ENCODE data around the gene ERMP1. TPM values are rescaled to one million over a fixed set of nuclear protein-coding genes. Genes with fewer than 3 reads are reported as not detected.

The ERMP1 gene
- polyA plus RNA-seq, 2 of the 4 experiments (the other 2 are of a cell fraction): 22.5 to 53.4 TPM

DNA sequence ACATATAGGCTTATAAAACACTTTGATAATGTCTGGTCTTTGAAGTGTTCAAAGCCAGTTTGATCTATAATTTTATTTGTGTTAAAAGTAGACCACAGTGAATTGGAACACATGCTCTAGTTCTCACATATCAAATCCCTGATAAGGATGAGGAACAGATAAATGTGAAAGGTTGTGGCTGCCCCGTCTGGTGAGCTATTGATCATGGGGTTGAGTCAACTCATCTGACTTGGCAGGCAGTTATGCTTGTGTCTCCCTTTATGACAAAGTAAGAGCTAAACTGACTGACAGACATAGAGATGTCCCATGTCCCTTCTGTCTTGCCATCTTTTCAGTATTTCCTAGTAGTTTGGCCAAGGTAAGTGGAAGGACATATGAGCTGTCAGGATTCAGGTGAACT lies 2.9 kb upstream of the ERMP1 start:
- no peak for TF ChIP-seq HOXB5 (CRISPR knock-in tag; IDR thresholded peaks at IDR 0.05)
- TF ChIP-seq, protein P1, sequence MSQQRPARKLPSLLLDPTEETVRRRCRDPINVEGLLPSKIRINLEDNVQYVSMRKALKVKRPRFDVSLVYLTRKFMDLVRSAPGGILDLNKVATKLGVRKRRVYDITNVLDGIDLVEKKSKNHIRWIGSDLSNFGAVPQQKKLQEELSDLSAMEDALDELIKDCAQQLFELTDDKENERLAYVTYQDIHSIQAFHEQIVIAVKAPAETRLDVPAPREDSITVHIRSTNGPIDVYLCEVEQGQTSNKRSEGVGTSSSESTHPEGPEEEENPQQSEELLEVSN (IDR thresholded peaks at IDR 0.05; ENCODE audit: borderline replicate concordance, low read depth): no peak
- TF ChIP-seq FOSB (CRISPR knock-in tag; IDR thresholded peaks at IDR 0.05): no peak
- TF ChIP-seq RARB (CRISPR knock-in tag; IDR thresholded peaks at IDR 0.05): no peak
- no peak for TF ChIP-seq KDM5A (IDR thresholded peaks at IDR 0.05)
- TF ChIP-seq ZFP36 (IDR thresholded peaks at IDR 0.05; ENCODE audit: borderline replicate concordance, partially characterized antibody): no peak
- TF ChIP-seq NFE2L2 (conservative IDR thresholded peaks at IDR 0.05; ENCODE audit: low read length): no peak
- TF ChIP-seq HOXB13 (CRISPR knock-in tag; IDR thresholded peaks at IDR 0.05; ENCODE audit: low read depth): no peak
- TF ChIP-seq, protein P2, sequence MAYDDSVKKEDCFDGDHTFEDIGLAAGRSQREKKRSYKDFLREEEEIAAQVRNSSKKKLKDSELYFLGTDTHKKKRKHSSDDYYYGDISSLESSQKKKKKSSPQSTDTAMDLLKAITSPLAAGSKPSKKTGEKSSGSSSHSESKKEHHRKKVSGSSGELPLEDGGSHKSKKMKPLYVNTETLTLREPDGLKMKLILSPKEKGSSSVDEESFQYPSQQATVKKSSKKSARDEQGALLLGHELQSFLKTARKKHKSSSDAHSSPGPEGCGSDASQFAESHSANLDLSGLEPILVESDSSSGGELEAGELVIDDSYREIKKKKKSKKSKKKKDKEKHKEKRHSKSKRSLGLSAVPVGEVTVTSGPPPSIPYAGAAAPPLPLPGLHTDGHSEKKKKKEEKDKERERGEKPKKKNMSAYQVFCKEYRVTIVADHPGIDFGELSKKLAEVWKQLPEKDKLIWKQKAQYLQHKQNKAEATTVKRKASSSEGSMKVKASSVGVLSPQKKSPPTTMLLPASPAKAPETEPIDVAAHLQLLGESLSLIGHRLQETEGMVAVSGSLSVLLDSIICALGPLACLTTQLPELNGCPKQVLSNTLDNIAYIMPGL (CRISPR knock-in tag; IDR thresholded peaks at IDR 0.05; ENCODE audit: borderline replicate concordance): no peak
- TF ChIP-seq, protein P3, sequence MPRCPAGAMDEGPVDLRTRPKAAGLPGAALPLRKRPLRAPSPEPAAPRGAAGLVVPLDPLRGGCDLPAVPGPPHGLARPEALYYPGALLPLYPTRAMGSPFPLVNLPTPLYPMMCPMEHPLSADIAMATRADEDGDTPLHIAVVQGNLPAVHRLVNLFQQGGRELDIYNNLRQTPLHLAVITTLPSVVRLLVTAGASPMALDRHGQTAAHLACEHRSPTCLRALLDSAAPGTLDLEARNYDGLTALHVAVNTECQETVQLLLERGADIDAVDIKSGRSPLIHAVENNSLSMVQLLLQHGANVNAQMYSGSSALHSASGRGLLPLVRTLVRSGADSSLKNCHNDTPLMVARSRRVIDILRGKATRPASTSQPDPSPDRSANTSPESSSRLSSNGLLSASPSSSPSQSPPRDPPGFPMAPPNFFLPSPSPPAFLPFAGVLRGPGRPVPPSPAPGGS (IDR thresholded peaks at IDR 0.05): no peak
- no peak for TF ChIP-seq SMC3 (IDR thresholded peaks at IDR 0.05)
- no peak for TF ChIP-seq KDM1A (IDR thresholded peaks at IDR 0.05; ENCODE audit: low read depth)
- no peak for TF ChIP-seq ESRRA (IDR thresholded peaks at IDR 0.05; ENCODE audit: borderline replicate concordance, low read length)
- TF ChIP-seq MAFK (IDR thresholded peaks at IDR 0.05; ENCODE audit: partially characterized antibody): no peak
- no peak for TF ChIP-seq FOXS1 (CRISPR knock-in tag; IDR thresholded peaks at IDR 0.05)
- no peak for TF ChIP-seq CBX2 (IDR thresholded peaks at IDR 0.05; ENCODE audit: borderline replicate concordance, low read depth)
- no peak for TF ChIP-seq MYC (IDR thresholded peaks at IDR 0.05; ENCODE audit: borderline replicate concordance, low read length)
- no peak for TF ChIP-seq TFCP2L1 (CRISPR knock-in tag; IDR thresholded peaks at IDR 0.05)
- TF ChIP-seq CBX8 (IDR thresholded peaks at IDR 0.05): no peak
- CTCF ChIA-PET: interaction anchor here (1.0 to 3.3 kb wide), 8 partner anchors 8 to 219 kb away, joined by 3 to 23 read pairs (median 4); no protein-coding TSS in a partner anchor
- no peak for FAIRE-seq

DNA sequence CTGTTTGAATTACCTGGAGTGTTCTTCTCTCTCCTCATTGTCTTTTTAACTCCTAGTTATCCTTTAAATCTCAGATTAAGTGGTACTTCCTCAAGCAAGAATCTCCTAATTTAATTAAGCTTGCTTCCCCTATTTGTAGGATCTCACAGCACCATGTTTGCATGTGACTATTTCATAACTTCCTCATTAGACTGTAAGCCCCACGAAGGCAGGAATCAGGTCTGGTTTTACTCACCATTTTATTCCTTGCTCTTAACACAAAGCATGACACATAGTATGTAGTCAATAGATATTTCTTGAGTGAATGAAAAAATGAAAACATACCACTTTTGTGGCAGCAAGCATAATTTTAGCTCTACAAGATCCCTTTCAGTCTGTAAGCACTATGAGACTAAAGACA lies 1.3 kb upstream of the ERMP1 start:
- Histone ChIP-seq H3K4me3 (no peak overlapping the region), H3K4me1 (peaks cover 32% of the 10 kb centered on the region), H3K9me3 (no peaks in the 10 kb centered on the region), H3K4me2 (no peak overlapping the region), H3K27ac (peak overlapping the region in 1 of 2 experiments; percentile 23; a peak in 2 of 6 replicates)
- FAIRE-seq: no peak
- WGBS (ENCODE audit: missing lambda C conversion rate): 88% methylated on average over 1 of the region's 1 CpG
- CTCF ChIA-PET: interaction anchor here (0.7 to 5.4 kb wide), 14 partner anchors 10 to 78 kb away, joined by 3 to 38 read pairs (median 8); no protein-coding TSS in a partner anchor
- ATAC-seq: no peak
- no peak for DNase-seq (ENCODE audit: low read depth in 1 of 2, low spot score in 1 of 2)
- POLR2A ChIA-PET: interaction anchor here (0.6 kb wide), 2 partner anchors 45 to 246 kb away, joined by 3 to 4 read pairs; no protein-coding TSS in a partner anchor
- TF ChIP-seq FOSL2 (IDR thresholded peaks at IDR 0.05) (no peak), FOSL2 (CRISPR knock-in tag; IDR thresholded peaks at IDR 0.05) (no peak), MAFK (IDR thresholded peaks at IDR 0.05; ENCODE audit: partially characterized antibody) (no peak), HOXA7 (CRISPR knock-in tag; IDR thresholded peaks at IDR 0.05) (no peak), MAZ (IDR thresholded peaks at IDR 0.05; ENCODE audit: borderline replicate concordance, low read depth, low read length) (no peak), CEBPB (IDR thresholded peaks at IDR 0.05) (no peak), NPAS2 (CRISPR knock-in tag; IDR thresholded peaks at IDR 0.05; ENCODE audit: borderline replicate concordance) (no peak)
- TF ChIP-seq, protein P4, sequence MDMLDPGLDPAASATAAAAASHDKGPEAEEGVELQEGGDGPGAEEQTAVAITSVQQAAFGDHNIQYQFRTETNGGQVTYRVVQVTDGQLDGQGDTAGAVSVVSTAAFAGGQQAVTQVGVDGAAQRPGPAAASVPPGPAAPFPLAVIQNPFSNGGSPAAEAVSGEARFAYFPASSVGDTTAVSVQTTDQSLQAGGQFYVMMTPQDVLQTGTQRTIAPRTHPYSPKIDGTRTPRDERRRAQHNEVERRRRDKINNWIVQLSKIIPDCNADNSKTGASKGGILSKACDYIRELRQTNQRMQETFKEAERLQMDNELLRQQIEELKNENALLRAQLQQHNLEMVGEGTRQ (IDR thresholded peaks at IDR 0.05): no peak
- TF ChIP-seq, protein P5, sequence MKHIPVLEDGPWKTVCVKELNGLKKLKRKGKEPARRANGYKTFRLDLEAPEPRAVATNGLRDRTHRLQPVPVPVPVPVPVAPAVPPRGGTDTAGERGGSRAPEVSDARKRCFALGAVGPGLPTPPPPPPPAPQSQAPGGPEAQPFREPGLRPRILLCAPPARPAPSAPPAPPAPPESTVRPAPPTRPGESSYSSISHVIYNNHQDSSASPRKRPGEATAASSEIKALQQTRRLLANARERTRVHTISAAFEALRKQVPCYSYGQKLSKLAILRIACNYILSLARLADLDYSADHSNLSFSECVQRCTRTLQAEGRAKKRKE (CRISPR knock-in tag; IDR thresholded peaks at IDR 0.05; ENCODE audit: low read depth): no peak
- TF ChIP-seq, protein P6, sequence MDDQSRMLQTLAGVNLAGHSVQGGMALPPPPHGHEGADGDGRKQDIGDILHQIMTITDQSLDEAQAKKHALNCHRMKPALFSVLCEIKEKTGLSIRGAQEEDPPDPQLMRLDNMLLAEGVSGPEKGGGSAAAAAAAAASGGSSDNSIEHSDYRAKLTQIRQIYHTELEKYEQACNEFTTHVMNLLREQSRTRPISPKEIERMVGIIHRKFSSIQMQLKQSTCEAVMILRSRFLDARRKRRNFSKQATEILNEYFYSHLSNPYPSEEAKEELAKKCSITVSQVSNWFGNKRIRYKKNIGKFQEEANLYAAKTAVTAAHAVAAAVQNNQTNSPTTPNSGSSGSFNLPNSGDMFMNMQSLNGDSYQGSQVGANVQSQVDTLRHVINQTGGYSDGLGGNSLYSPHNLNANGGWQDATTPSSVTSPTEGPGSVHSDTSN (IDR thresholded peaks at IDR 0.05): no peak
- TF ChIP-seq, protein P7, sequence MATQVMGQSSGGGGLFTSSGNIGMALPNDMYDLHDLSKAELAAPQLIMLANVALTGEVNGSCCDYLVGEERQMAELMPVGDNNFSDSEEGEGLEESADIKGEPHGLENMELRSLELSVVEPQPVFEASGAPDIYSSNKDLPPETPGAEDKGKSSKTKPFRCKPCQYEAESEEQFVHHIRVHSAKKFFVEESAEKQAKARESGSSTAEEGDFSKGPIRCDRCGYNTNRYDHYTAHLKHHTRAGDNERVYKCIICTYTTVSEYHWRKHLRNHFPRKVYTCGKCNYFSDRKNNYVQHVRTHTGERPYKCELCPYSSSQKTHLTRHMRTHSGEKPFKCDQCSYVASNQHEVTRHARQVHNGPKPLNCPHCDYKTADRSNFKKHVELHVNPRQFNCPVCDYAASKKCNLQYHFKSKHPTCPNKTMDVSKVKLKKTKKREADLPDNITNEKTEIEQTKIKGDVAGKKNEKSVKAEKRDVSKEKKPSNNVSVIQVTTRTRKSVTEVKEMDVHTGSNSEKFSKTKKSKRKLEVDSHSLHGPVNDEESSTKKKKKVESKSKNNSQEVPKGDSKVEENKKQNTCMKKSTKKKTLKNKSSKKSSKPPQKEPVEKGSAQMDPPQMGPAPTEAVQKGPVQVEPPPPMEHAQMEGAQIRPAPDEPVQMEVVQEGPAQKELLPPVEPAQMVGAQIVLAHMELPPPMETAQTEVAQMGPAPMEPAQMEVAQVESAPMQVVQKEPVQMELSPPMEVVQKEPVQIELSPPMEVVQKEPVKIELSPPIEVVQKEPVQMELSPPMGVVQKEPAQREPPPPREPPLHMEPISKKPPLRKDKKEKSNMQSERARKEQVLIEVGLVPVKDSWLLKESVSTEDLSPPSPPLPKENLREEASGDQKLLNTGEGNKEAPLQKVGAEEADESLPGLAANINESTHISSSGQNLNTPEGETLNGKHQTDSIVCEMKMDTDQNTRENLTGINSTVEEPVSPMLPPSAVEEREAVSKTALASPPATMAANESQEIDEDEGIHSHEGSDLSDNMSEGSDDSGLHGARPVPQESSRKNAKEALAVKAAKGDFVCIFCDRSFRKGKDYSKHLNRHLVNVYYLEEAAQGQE (IDR thresholded peaks at IDR 0.05): no peak

More for the DNA sequence above, 2.9 kb upstream of the ERMP1 start:
- Histone ChIP-seq H3K4me2 (no peak overlapping the region), H3K4me1 (peaks cover 39% of the 10 kb centered on the region), H3K27ac (peak overlapping the region; percentile 10 to 62; a peak in 3 of 6 replicates), H3K4me3 (no peak overlapping the region), H3K9me3 (0 out of 3 replicates have a peak, but pooled peaks cover 2% of the 10 kb centered on the region)
- ATAC-seq: no peak
- 89% methylated on average over 1 of the region's 1 CpG for WGBS (ENCODE audit: missing lambda C conversion rate)
- DNase-seq (ENCODE audit: low read depth in 1 of 2, low spot score in 1 of 2): no peak
- POLR2A ChIA-PET: no interaction called here
